GM10248 (cell line): ENCODE measurements around the gene AIFM2.

Experiments
- CTCF ChIA-PET: fragments of 300-600 bp; sonication (Branson Sonifier 250); formaldehyde crosslinking; extraction: SDS; loops from one replicate; lab custom pipeline; 2021; ENCODE audit warnings: antibody characterized with exemption; lab: Yijun Ruan, JAX
- POLR2A ChIA-PET: fragments of 350-650 bp; sonication (Branson Sonifier 250); formaldehyde crosslinking; extraction: SDS; loops from one replicate; lab custom pipeline; 2020; ENCODE audit warnings: antibody characterized with exemption; lab: Yijun Ruan, JAX
- DNase-seq: peaks from one replicate; pipeline ENCODE4 v3.0.0; 2012; ENCODE audit errors: extremely low spot score
- TF ChIP-seq, protein P1 (sequence below): IDR thresholded peaks from 2 replicates; pipeline ENCODE4 v1.5.1; 2012; ENCODE audit warnings: mild to moderate bottlenecking, low read depth; ENCODE audit errors: extremely low read depth, missing control alignments, control extremely low read depth

AIFM2 gene

DNA sequence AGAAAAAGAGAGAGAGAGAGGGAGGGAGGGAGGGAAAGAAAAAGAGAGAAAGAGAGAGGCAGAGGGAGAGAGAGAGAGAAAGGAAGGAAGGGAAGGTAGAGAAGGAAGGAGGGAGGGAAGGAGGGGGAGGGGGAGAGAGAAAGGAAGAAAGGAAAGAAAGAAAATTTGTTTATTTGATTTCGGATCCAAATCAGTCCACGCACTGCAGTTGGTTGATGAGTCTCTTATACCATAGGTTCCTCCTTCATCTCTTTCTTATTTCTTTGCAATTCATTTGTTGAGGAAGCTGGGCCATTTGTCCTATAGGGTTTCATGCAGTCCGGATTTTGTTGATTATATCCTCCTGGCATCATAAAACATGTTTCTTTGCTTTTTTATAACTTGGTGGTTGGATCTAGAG, 34.4 kb downstream of the AIFM2 start:
- DNase-seq, result no peak
- ChIA-PET POLR2A (no interaction called here), CTCF (interaction anchor here (2.0 to 6.8 kb wide), 2 partner anchors 12 to 17 kb away, joined by 9 to 48 read pairs; no protein-coding TSS in a partner anchor)

DNA sequence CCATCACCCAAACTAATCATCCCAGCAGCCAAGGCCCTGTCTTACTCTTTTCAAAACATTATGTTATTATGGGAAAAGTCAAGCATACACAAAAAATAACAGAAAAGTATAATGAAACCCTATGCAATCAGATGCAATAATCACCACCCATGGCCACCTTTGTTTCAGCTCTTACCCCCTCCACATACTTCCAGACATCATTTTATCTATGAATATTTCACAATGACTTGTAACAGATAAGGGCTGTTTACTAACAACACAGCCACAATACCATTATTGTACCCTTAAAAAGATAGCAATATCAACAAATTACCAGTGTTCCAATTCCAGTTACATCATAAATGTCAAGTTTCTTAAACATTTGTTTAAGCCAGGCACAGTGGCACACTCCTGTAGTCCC, 35.2 kb downstream of the AIFM2 start:
- POLR2A ChIA-PET, result no interaction called here
- CTCF ChIA-PET, result interaction anchor here (6.8 kb wide), 1 partner anchor 18 kb away, joined by 48 read pairs; no protein-coding TSS in a partner anchor
- no peak for DNase-seq
- TF ChIP-seq, protein P1, sequence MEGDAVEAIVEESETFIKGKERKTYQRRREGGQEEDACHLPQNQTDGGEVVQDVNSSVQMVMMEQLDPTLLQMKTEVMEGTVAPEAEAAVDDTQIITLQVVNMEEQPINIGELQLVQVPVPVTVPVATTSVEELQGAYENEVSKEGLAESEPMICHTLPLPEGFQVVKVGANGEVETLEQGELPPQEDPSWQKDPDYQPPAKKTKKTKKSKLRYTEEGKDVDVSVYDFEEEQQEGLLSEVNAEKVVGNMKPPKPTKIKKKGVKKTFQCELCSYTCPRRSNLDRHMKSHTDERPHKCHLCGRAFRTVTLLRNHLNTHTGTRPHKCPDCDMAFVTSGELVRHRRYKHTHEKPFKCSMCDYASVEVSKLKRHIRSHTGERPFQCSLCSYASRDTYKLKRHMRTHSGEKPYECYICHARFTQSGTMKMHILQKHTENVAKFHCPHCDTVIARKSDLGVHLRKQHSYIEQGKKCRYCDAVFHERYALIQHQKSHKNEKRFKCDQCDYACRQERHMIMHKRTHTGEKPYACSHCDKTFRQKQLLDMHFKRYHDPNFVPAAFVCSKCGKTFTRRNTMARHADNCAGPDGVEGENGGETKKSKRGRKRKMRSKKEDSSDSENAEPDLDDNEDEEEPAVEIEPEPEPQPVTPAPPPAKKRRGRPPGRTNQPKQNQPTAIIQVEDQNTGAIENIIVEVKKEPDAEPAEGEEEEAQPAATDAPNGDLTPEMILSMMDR, result no peak

More for the DNA sequence above, 34.4 kb downstream of the AIFM2 start:
- TF ChIP-seq, protein P1, result no peak

DNA sequence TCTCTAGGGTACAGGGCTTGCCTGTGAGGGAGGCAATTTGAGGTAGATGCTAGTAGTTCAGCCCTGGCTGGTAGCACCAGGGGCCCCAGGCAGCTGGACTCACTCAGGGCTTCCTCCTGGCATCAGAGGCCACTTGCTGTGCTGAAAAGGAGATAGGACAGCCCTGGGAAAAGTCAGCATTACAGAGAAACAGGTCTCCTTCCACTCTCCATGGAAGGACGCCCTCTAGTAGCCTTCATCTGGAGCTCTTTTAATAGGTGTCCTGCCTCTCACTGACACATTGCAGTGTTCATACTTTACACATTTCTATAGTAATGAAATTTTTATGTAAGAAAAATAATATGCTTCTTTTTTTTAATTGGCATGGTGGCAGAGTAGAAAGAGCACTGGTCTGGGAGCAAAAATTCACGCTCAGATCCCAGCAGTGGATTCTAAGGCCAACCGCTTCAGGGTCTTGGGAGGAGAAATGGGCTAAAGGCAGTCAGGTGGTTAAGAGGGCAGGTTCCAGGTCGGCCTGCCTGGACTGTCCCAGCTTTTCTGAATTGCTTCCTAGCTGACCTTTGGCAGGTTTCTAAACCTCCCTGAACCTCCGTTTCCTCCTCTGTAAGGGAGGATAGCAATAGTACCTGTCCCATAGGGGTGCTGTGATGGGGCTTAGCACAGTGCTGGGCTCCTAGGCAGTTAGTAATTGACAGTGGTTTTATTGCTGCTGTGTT, 35.8 kb downstream of the AIFM2 start:
- TF ChIP-seq, protein P1, result no peak
- ChIA-PET CTCF (interaction anchor here (0.8 to 6.8 kb wide), 7 partner anchors 9 to 183 kb away, joined by 3 to 48 read pairs (median 8); no protein-coding TSS in a partner anchor), POLR2A (no interaction called here)
- no peak for DNase-seq

DNA sequence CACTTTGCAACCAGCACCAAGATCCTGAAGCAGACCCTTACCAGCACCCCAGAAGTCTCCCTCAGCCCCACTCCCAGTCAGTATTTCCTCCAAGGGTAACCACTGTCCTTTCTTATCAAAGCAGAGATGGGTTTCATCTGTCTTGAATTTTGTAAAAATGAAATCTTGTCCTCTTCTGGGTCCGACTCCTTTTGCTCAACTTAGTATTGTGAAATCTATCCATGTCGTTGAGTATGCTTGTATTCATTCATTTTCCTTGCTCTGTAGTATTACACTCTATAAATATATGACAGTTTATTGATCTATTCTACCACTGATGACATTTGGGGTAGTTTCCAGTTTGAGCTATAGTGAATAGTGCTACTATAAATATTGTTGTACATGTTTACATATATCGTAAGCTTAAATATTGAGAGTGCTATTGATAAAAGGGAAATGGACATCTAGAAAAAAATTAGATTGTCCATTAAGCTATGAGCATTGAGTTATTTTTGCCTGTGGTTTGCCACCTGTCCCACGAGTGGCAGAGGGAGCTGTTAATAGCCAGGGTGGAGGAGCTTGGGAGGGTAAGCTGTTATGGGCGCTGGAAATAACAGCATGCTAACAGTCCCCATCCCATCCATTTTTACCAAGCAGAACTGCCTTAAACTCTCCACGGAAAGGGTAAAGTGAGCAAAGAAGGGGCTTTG, 36.5 kb downstream of the AIFM2 start:
- TF ChIP-seq, protein P1, result no peak
- DNase-seq, result no peak
- POLR2A ChIA-PET, result no interaction called here
- CTCF ChIA-PET, result interaction anchor here (0.8 to 6.8 kb wide), 8 partner anchors 9 to 182 kb away, joined by 3 to 48 read pairs (median 6); no protein-coding TSS in a partner anchor

DNA sequence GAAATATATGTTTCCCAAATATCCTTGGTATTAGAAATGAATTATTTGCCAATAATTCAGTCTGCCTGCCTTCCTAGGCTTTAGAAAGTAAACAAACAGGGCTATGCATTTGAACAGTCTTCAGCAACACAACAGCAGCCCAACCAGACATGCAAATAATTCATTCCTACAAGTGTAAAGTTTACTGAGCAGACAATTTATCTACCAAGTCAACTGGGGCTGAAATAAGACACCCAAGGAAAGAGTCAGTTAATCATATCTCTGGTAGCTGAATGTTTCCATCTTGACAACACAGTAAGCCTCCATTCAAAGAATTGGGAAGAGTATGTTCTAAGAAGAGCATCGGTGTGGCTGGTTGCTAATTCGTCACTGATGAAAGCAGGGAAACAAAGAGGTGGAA, 38.4 kb downstream of the AIFM2 start:
- ChIA-PET POLR2A (no interaction called here), CTCF (interaction anchor here (1.1 to 6.8 kb wide), 4 partner anchors 11 to 136 kb away, joined by 3 to 48 read pairs (median 24); no protein-coding TSS in a partner anchor)
- no peak for DNase-seq
- TF ChIP-seq, protein P1, result no peak

DNA sequence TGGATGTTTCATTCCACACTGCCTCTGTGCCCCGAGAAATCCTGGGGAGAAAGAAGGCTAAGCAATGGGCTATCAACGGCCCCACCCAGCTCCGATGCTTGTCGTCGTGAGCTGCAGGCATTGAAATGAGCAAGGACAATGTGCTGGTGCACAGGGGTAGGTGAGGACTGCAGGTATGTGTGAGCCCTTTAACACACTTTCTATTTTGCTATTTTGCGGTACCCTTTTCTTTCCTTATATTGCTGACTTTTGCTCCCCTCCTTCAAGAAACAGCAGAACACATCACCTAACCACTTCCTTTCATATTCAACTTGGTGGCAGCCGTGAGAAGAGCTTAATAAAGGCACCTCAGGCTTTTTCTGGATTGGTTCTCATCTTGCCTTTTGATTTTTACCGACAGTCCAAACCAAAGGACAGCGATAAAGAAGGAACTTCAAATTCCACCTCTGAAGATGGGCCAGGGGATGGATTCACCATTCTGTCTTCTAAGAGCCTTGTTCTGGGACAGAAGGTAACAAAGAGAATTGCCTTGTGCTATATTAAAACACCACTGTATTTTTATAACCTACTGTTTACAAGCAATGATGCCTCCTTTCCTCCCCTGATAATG, 39.2 kb downstream of the AIFM2 start:
- TF ChIP-seq, protein P1, result no peak
- CTCF ChIA-PET, result interaction anchor here (1.1 to 6.8 kb wide), 5 partner anchors 12 to 135 kb away, joined by 3 to 48 read pairs (median 5); no protein-coding TSS in a partner anchor
- no peak for DNase-seq
- POLR2A ChIA-PET, result no interaction called here
